ENCODE data around the gene CYP8B1.

Gene CYP8B1

GRCh38 chr3:42827654-42828053 is 48.0 kb downstream of the CYP8B1 start:
- TF ChIP-seq, protein P1, sequence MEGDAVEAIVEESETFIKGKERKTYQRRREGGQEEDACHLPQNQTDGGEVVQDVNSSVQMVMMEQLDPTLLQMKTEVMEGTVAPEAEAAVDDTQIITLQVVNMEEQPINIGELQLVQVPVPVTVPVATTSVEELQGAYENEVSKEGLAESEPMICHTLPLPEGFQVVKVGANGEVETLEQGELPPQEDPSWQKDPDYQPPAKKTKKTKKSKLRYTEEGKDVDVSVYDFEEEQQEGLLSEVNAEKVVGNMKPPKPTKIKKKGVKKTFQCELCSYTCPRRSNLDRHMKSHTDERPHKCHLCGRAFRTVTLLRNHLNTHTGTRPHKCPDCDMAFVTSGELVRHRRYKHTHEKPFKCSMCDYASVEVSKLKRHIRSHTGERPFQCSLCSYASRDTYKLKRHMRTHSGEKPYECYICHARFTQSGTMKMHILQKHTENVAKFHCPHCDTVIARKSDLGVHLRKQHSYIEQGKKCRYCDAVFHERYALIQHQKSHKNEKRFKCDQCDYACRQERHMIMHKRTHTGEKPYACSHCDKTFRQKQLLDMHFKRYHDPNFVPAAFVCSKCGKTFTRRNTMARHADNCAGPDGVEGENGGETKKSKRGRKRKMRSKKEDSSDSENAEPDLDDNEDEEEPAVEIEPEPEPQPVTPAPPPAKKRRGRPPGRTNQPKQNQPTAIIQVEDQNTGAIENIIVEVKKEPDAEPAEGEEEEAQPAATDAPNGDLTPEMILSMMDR (IDR thresholded peaks at IDR 0.05; ENCODE audit: low read length, missing control alignments) = no peak

GRCh38 chr3:42827023-42827422 is 48.7 kb downstream of the CYP8B1 start:
- TF ChIP-seq, protein P1 (IDR thresholded peaks at IDR 0.05; ENCODE audit: low read length, missing control alignments) = no peak
- DNase-seq (ENCODE audit: low read depth) = no peak
- H3K4me3 ChIP-seq (replicated peaks; ENCODE audit: low read depth, low read length) = no peak overlapping the region

More at GRCh38 chr3:42827654-42828053, 48.0 kb downstream of the CYP8B1 start:
- no peak for DNase-seq (ENCODE audit: low read depth)
- no peak overlapping the region for H3K4me3 ChIP-seq (replicated peaks; ENCODE audit: low read depth, low read length)

- TF ChIP-seq, protein P1 (IDR thresholded peaks at IDR 0.05; ENCODE audit: low read length, missing control alignments) = no peak
- DNase-seq (ENCODE audit: low read depth) = no peak
- no peak overlapping the region for H3K4me3 ChIP-seq (replicated peaks; ENCODE audit: low read depth, low read length)
These were observed 49.5 kb downstream of the CYP8B1 start for GRCh38 chr3:42826141-42826540.

GRCh38 chr3:42823351-42823750 is 52.3 kb downstream of the CYP8B1 start:
- no peak overlapping the region for H3K4me3 ChIP-seq (replicated peaks; ENCODE audit: low read depth, low read length)
- TF ChIP-seq, protein P1 (IDR thresholded peaks at IDR 0.05; ENCODE audit: low read length, missing control alignments) = no peak
- no peak for DNase-seq (ENCODE audit: low read depth)

- H3K4me3 ChIP-seq (replicated peaks; ENCODE audit: low read depth, low read length) = no peak overlapping the region
- TF ChIP-seq, protein P1 (IDR thresholded peaks at IDR 0.05; ENCODE audit: low read length, missing control alignments) = no peak
- DNase-seq (ENCODE audit: low read depth) = no peak
These were observed 52.9 kb downstream of the CYP8B1 start for GRCh38 chr3:42822828-42823227.

Measured in fibroblast of pulmonary artery (primary cell).